T-cell (primary cell): ENCODE results near the gene SNX32. TPM values are rescaled to one million over a fixed set of nuclear protein-coding genes. Genes with fewer than 3 reads are reported as not detected.
"Not testable (repeated sequence)": the region's sequence is repeated elsewhere in the genome, so short reads cannot be mapped to it uniquely, and the experiment has no call there.

Source experiments
- ATAC-seq, 4 experiments: fragments of 200-7000 bp in 3 of 4; fragments of 150-1000 bp in 1 of 4; cut with Tn5 transposase; replicated peaks in 1 of 4; 1 replicate in 3 of 4; 2 replicates in 1 of 4; pipeline ENCODE4 v1.10.0; 2021; ENCODE audit warnings: moderate library complexity in 3 of 4, mild to moderate bottlenecking in 2 of 4, moderate number of reproducible peaks in 1 of 4
- CTCF ChIA-PET, 2 donors: fragments of 300-600 bp; sonication (Branson Sonifier 250); formaldehyde crosslinking; loops; one replicate each; lab custom pipeline; 2022; ENCODE audit warnings: antibody characterized with exemption in 2 of 2; lab: Charles Lee
- POLR2A ChIA-PET, 2 donors: fragments of 300-600 bp; sonication (Branson Sonifier 250); formaldehyde crosslinking; loops; one replicate each; lab custom pipeline; 2022; ENCODE audit warnings: antibody characterized with exemption in 2 of 2; lab: Charles Lee
- DNase-seq, 35 experiments: peaks; one replicate each; pipeline versions ENCODE4 v3.0.0 to v3.0.0-alpha.2; 2013 to 2023
- H3K27ac ChIP-seq: one replicate; pipeline ENCODE4 v1.5.1; 2013; ENCODE audit warnings: low read length
- H3K27me3 ChIP-seq, 2 experiments: replicated peaks in 1 of 2; 1 replicate in 1 of 2; 2 replicates in 1 of 2; pipeline versions ENCODE4 v1.6.1 to v1.7.0; 2013; ENCODE audit warnings: low read length in 1 of 2, mixed read lengths in 1 of 2; ENCODE audit not compliant: control insufficient read depth in 2 of 2, insufficient read depth in 2 of 2; ENCODE audit errors: extremely low read depth in 1 of 2
- H3K36me3 ChIP-seq, 2 donors: 1 replicate in 1 of 2; 2 replicates in 1 of 2; pipeline versions ENCODE4 v1.6.1 to v1.7.0; 2013; ENCODE audit warnings: low read length in 1 of 2; ENCODE audit not compliant: control insufficient read depth in 2 of 2, insufficient read depth in 1 of 2; ENCODE audit errors: extremely low read depth in 1 of 2
- H3K4me1 ChIP-seq, 2 experiments: 1 replicate in 1 of 2; 2 replicates in 1 of 2; pipeline versions ENCODE4 v1.6.1 to v1.7.0; 2013; ENCODE audit warnings: low read length in 2 of 2, mixed read lengths in 1 of 2; ENCODE audit not compliant: insufficient read depth in 2 of 2, control insufficient read depth in 1 of 2; ENCODE audit errors: extremely low read depth in 1 of 2
- H3K4me3 ChIP-seq, 2 donors: 1 replicate in 1 of 2; 2 replicates in 1 of 2; pipeline versions ENCODE4 v1.5.1 to v1.7.0; 2013; ENCODE audit warnings: mild to moderate bottlenecking in 2 of 2, low read length in 1 of 2, moderate library complexity in 1 of 2; ENCODE audit not compliant: control insufficient read depth in 1 of 2; ENCODE audit errors: extremely low read depth in 1 of 2
- H3K9me3 ChIP-seq: 2 replicates; pipeline ENCODE4 v1.7.0; 2013
- H3K27ac Mint-ChIP-seq, 2 donors: one replicate each; pipeline ENCODE4 v1.8.0; 2020 to 2021; ENCODE audit warnings: mild to moderate bottlenecking in 2 of 2, mixed read lengths in 2 of 2
- H3K27me3 Mint-ChIP-seq, 2 donors: one replicate each; pipeline ENCODE4 v1.8.0; 2021 to 2022; ENCODE audit warnings: mixed read lengths in 2 of 2
- H3K36me3 Mint-ChIP-seq: one replicate; pipeline ENCODE4 v1.8.0; 2021; ENCODE audit warnings: mixed read lengths
- H3K4me1 Mint-ChIP-seq, 3 donors: one replicate each; pipeline ENCODE4 v1.8.0; 2020 to 2022; ENCODE audit warnings: mixed read lengths in 3 of 3, mild to moderate bottlenecking in 1 of 3
- H3K4me3 Mint-ChIP-seq, 3 donors: one replicate each; pipeline ENCODE4 v1.8.0; 2020 to 2022; ENCODE audit warnings: mild to moderate bottlenecking in 3 of 3, mixed read lengths in 3 of 3, moderate library complexity in 3 of 3
- H3K9me3 Mint-ChIP-seq, 3 donors: one replicate each; pipeline ENCODE4 v1.8.0; 2020 to 2022; ENCODE audit warnings: mixed read lengths in 3 of 3
- WGBS: methylation state at CpG from one replicate; pipeline ENCODE4 v1.1.5; 2013; ENCODE audit warnings: missing lambda C conversion rate; ENCODE audit not compliant: insufficient coverage; 5-methylcytosine and 5-hydroxymethylcytosine counted together
- total RNA-seq, 35 experiments: library from RNA in 6 of 35; stranded (reverse) in 6 of 35; fragments of 120-200 nt in 1 of 35; gene quantifications; one replicate each; pipeline versions ENCODE4 v1.2.1 to v1.2.4 and lab custom pipeline; 2013 to 2026

Gene SNX32
- total RNA-seq, 5 donors from 2014 or later (not counting 1 experiment from before 2014, with no cell fraction given): 0.26 to 1.4 (median 1.2) TPM

GRCh38 chr11:65892137-65892540, 58.4 kb downstream of the SNX32 start:
- ATAC-seq, H3K27me3 ChIP-seq, H3K9me3 ChIP-seq, H3K36me3 Mint-ChIP-seq, H3K27me3 Mint-ChIP-seq, H3K36me3 ChIP-seq, H3K9me3 Mint-ChIP-seq: not testable (repeated sequence)
- peaks cover 30 to 71% of the 10 kb centered on the region in 2 experiments for H3K4me1 ChIP-seq
- ChIA-PET CTCF (interaction anchor here in 1 of 2 donors (0.8 to 9.7 kb wide), 4 partner anchors 9 to 36 kb away, joined by 3 to 167 read pairs (median 14); partner anchors contain the start of genes CFL1, FOSL1 and MUS81), POLR2A (interaction anchor here (1.1 to 3.7 kb wide), 2 partner anchors 9 to 33 kb away, joined by 8 to 20 read pairs; partner anchors contain the start of gene MUS81 (in 1 of the 2))
- 35% methylated on average over 5 of the region's 5 CpGs for WGBS
- Mint-ChIP-seq H3K4me3 (peak overlapping the region; percentile 79 to 94 (median 92)), H3K4me1 (peaks cover 58 to 65% (median 64%) of the 10 kb centered on the region in 3 donors), H3K27ac (peak overlapping the region; percentile 92 to 93)
- peak in 4 of 35 experiments; percentile 18 to 39 (median 26) for DNase-seq
- peak overlapping the region; percentile 77 to 83 for H3K4me3 ChIP-seq
- H3K27ac ChIP-seq: peak overlapping the region; percentile 83

GRCh38 chr11:65892661-65893317, 59.0 kb downstream of the SNX32 start:
- no peaks in the 10 kb centered on the region for H3K9me3 ChIP-seq
- Mint-ChIP-seq H3K9me3 (no peaks in the 10 kb centered on the region), H3K27me3 (no peaks in the 10 kb centered on the region), H3K4me1 (peaks cover 51 to 59% (median 58%) of the 10 kb centered on the region in 3 donors), H3K27ac (peak overlapping the region; percentile 92 to 93), H3K36me3 (no peaks in the 10 kb centered on the region), H3K4me3 (peak overlapping the region; percentile 79 to 94 (median 92))
- no peaks in the 10 kb centered on the region for H3K27me3 ChIP-seq
- ChIA-PET POLR2A (interaction anchor here (0.6 to 1.1 kb wide), 3 partner anchors 8 to 181 kb away, joined by 6 to 9 read pairs (median 8); no protein-coding TSS in a partner anchor), CTCF (interaction anchor here in 1 of 2 donors (1.1 to 3.4 kb wide), 2 partner anchors 8 to 35 kb away, joined by 5 to 22 read pairs; partner anchors contain the start of gene FOSL1)
- no peak overlapping the region for H3K4me3 ChIP-seq
- H3K36me3 ChIP-seq: no peaks in the 10 kb centered on the region
- 78% methylated on average over 7 of the region's 10 CpGs for WGBS
- ATAC-seq (no peak), DNase-seq (no peak)
- peak overlapping the region; percentile 83 for H3K27ac ChIP-seq
- peaks cover 30 to 65% of the 10 kb centered on the region in 2 experiments for H3K4me1 ChIP-seq

GRCh38 chr11:65894034-65894591, 60.4 kb downstream of the SNX32 start:
- Mint-ChIP-seq H3K9me3 (no peaks in the 10 kb centered on the region), H3K4me3 (peak overlapping the region; percentile 67 to 94 (median 79)), H3K27me3 (peaks cover 0 to 3% of the 10 kb centered on the region in 2 donors), H3K36me3 (no peaks in the 10 kb centered on the region), H3K27ac (peak overlapping the region; percentile 90 to 92), H3K4me1 (peaks cover 39 to 52% (median 50%) of the 10 kb centered on the region in 3 donors)
- CTCF ChIA-PET: interaction anchor here (0.6 to 1.2 kb wide), 5 partner anchors 8 to 92 kb away, joined by 3 to 5 read pairs (median 4); partner anchors contain the start of gene MUS81 (in 1 of the 2)
- Histone ChIP-seq H3K4me1 (peaks cover 26 to 60% of the 10 kb centered on the region in 2 experiments), H3K9me3 (no peaks in the 10 kb centered on the region), H3K27me3 (peaks cover 0 to 5% of the 10 kb centered on the region in 2 experiments), H3K27ac (peak overlapping the region; percentile 83), H3K36me3 (no peaks in the 10 kb centered on the region), H3K4me3 (peak overlapping the region; percentile 42 to 48)
- ATAC-seq (no peak), DNase-seq (peak in 4 of 35 experiments; percentile 19 to 58 (median 33))
- POLR2A ChIA-PET: interaction anchor here in 1 of 2 donors (1.3 kb wide), 1 partner anchor 24 kb away, joined by 3 read pairs; no protein-coding TSS in a partner anchor
- WGBS: 3% methylated on average over 13 of the region's 16 CpGs

- H3K9me3 ChIP-seq: no peaks in the 10 kb centered on the region
- DNase-seq (no peak), ATAC-seq (no peak)
- H3K4me1 ChIP-seq: peaks cover 24 to 58% of the 10 kb centered on the region in 2 experiments
- 97% methylated on average over 3 of the region's 5 CpGs for WGBS
- Mint-ChIP-seq H3K4me1 (peaks cover 27 to 44% (median 37%) of the 10 kb centered on the region in 3 donors), H3K9me3 (no peaks in the 10 kb centered on the region), H3K27me3 (peaks cover 0 to 3% of the 10 kb centered on the region in 2 donors), H3K4me3 (no peak overlapping the region), H3K36me3 (no peaks in the 10 kb centered on the region), H3K27ac (peak overlapping the region; percentile 67 to 69)
- CTCF ChIA-PET: interaction anchor here in 1 of 2 donors (0.5 kb wide), 1 partner anchor 514 kb away, joined by 3 read pairs; no protein-coding TSS in a partner anchor
- no peak overlapping the region for H3K4me3 ChIP-seq
- no peaks in the 10 kb centered on the region for H3K36me3 ChIP-seq
- H3K27me3 ChIP-seq: peaks cover 0 to 14% of the 10 kb centered on the region in 2 experiments
- POLR2A ChIA-PET: no interaction called here
- H3K27ac ChIP-seq: no peak overlapping the region
Observed at GRCh38 chr11:65895482-65895981, 61.8 kb downstream of the SNX32 start.

- H3K27ac Mint-ChIP-seq: no peak overlapping the region
- H3K4me1 Mint-ChIP-seq: peaks cover 32 to 45% (median 37%) of the 10 kb centered on the region in 3 donors
- CTCF ChIA-PET: interaction anchor here in 1 of 2 donors (0.7 kb wide), 1 partner anchor 493 kb away, joined by 4 read pairs; no protein-coding TSS in a partner anchor
Observed at GRCh38 chr11:65896034-65896999, 62.6 kb downstream of the SNX32 start.

More at GRCh38 chr11:65896034-65896999, 62.6 kb downstream of the SNX32 start:
- Histone ChIP-seq H3K36me3 (no peaks in the 10 kb centered on the region), H3K27me3 (peaks cover 0 to 17% of the 10 kb centered on the region in 2 experiments), H3K4me1 (peaks cover 24 to 63% of the 10 kb centered on the region in 2 experiments), H3K27ac (no peak overlapping the region), H3K4me3 (no peak overlapping the region), H3K9me3 (no peaks in the 10 kb centered on the region)
- Mint-ChIP-seq H3K9me3 (no peaks in the 10 kb centered on the region), H3K27me3 (peaks cover 0 to 3% of the 10 kb centered on the region in 2 donors), H3K4me3 (peak overlapping the region in 1 of 3 donors; percentile 13), H3K36me3 (no peaks in the 10 kb centered on the region)
- DNase-seq (no peak), ATAC-seq (no peak)
- 93% methylated on average over 10 of the region's 14 CpGs for WGBS
- POLR2A ChIA-PET: no interaction called here
